HepG2 (cell line): ENCODE measurements around the gene ZNF865. TPM values are rescaled to one million over a fixed set of nuclear protein-coding genes. Genes with fewer than 3 reads are reported as not detected.

ENCODE experiments used
- AHR ChIP-seq: IDR thresholded peaks from 2 replicates; pipeline ENCODE4 v1.6.1; 2018; ENCODE audit warnings: missing genetic modification reagents, missing compliant biosample characterization
- CBX1 ChIP-seq: IDR thresholded peaks from one replicate; pipeline ENCODE4 v1.6.1; 2016; ENCODE audit warnings: antibody characterized with exemption, low read depth
- EEA1 ChIP-seq: sonication (generic); formaldehyde crosslinking; IDR thresholded peaks from 2 replicates; pipeline ENCODE4 v1.5.1; 2020; ENCODE audit warnings: mild to moderate bottlenecking, missing genetic modification reagents, borderline replicate concordance
- ESRRA ChIP-seq: sonication (generic); formaldehyde crosslinking; IDR thresholded peaks from 2 replicates; pipeline ENCODE4 v1.5.1; 2020; ENCODE audit warnings: mild to moderate bottlenecking, low read depth, missing genetic modification reagents
- FOXC1 ChIP-seq: sonication (generic); formaldehyde crosslinking; IDR thresholded peaks from 2 replicates; pipeline ENCODE4 v1.8.0; 2022; ENCODE audit warnings: mild to moderate bottlenecking, missing genetic modification reagents, borderline replicate concordance
- FOXP1 ChIP-seq, 2 experiments: fragments of 450-650 bp in 1 of 2; IDR thresholded peaks; 2 replicates each; pipeline ENCODE4 v1.6.1; 2017 to 2018; ENCODE audit warnings: antibody characterized with exemption in 1 of 2
- KDM2A ChIP-seq: sonication (generic); formaldehyde crosslinking; IDR thresholded peaks from 2 replicates; pipeline ENCODE4 v1.4.0; 2020; ENCODE audit warnings: low read depth, missing genetic modification reagents, borderline replicate concordance
- KDM4B ChIP-seq: sonication (generic); formaldehyde crosslinking; IDR thresholded peaks from 2 replicates; pipeline ENCODE4 v1.4.0; 2020; ENCODE audit warnings: missing genetic modification reagents
- NFATC3 ChIP-seq: sonication (generic); formaldehyde crosslinking; IDR thresholded peaks from 2 replicates; pipeline ENCODE4 v1.5.1; 2020; ENCODE audit warnings: mild to moderate bottlenecking, missing genetic modification reagents
- NR2F6 ChIP-seq, 2 experiments: IDR thresholded peaks; 2 replicates each; pipeline ENCODE4 v1.6.1; 2016; ENCODE audit warnings: antibody characterized with exemption in 1 of 2, mild to moderate bottlenecking in 1 of 2
- RFX1 ChIP-seq: fragments of 450-650 bp; IDR thresholded peaks from 2 replicates; pipeline ENCODE4 v1.6.1; 2017
- SAP130 ChIP-seq: IDR thresholded peaks from 2 replicates; pipeline ENCODE4 v1.6.1; 2016; ENCODE audit warnings: low read depth
- SIN3B ChIP-seq: fragments of 150-350 bp; IDR thresholded peaks from 2 replicates; pipeline ENCODE4 v1.6.1; 2014; ENCODE audit warnings: low read length
- ZFP41 ChIP-seq: sonication (generic); formaldehyde crosslinking; IDR thresholded peaks from 2 replicates; pipeline ENCODE4 v1.4.0; 2020; ENCODE audit warnings: mild to moderate bottlenecking, missing genetic modification reagents, borderline replicate concordance
- ZNF143 ChIP-seq: sonication (generic); formaldehyde crosslinking; IDR thresholded peaks from 2 replicates; pipeline ENCODE4 v1.4.0; 2020; ENCODE audit warnings: missing genetic modification reagents
- ZNF589 ChIP-seq: sonication (generic); formaldehyde crosslinking; conservative IDR thresholded peaks from 2 replicates; pipeline ENCODE4 v1.8.0; 2022; ENCODE audit warnings: mild to moderate bottlenecking, moderate library complexity, missing genetic modification reagents
- polyA plus RNA-seq, 8 experiments: library from polyadenylated mRNA; depleted of rRNA in 3 of 8; stranded (reverse) in 7 of 8; unstranded in 1 of 8; fragments of >200 nt; fragmentation: Illumina TruSeq in 4 of 8; extraction: Trizol in 4 of 8; gene quantifications; 2 replicates each; pipeline versions ENCODE4 v1.2.1 to v1.2.3, GENCODE V29; 2011 to 2016; ENCODE audit warnings: low read depth in 4 of 8, missing spikeins in 1 of 8, mixed read lengths in 1 of 8; ENCODE audit not compliant: insufficient read depth in 1 of 8
- total RNA-seq, 5 experiments: library from RNA; depleted of rRNA; stranded (reverse); fragments of >200 nt; fragmentation: Illumina TruSeq; extraction: Trizol; gene quantifications; 2 replicates each; pipeline ENCODE4 v1.2.3, GENCODE V29; 2016; ENCODE audit warnings: low read depth in 1 of 5
- TF ChIP-seq, protein P1 (sequence below): IDR thresholded peaks from 2 replicates; pipeline ENCODE4 v1.6.1; 2016; ENCODE audit warnings: mild to moderate bottlenecking, missing biosample characterization, missing genetic modification reagents
- TF ChIP-seq, protein P2 (sequence below): sonication (generic); formaldehyde crosslinking; IDR thresholded peaks from 2 replicates; pipeline ENCODE4 v1.4.0; 2020; ENCODE audit warnings: mild to moderate bottlenecking, low read depth, missing genetic modification reagents
- TF ChIP-seq, protein P3 (sequence below): sonication (generic); formaldehyde crosslinking; IDR thresholded peaks from 2 replicates; pipeline ENCODE4 v1.8.1; 2023; ENCODE audit warnings: mild to moderate bottlenecking, moderate library complexity, missing genetic modification reagents
- TF ChIP-seq, protein P4 (sequence below): sonication (generic); formaldehyde crosslinking; conservative IDR thresholded peaks from 2 replicates; pipeline ENCODE4 v1.4.0; 2020; ENCODE audit warnings: missing genetic modification reagents
- TF ChIP-seq, protein P5 (sequence below): sonication (generic); formaldehyde crosslinking; IDR thresholded peaks from 2 replicates; pipeline ENCODE4 v1.4.0; 2020; ENCODE audit warnings: mild to moderate bottlenecking, missing genetic modification reagents

Gene ZNF865
- total and polyA plus RNA-seq, 2 of the 13 experiments (the other 11 are each of a cell fraction or from before 2014, with no cell fraction given) = 0.93 to 1.0 TPM

DNA sequence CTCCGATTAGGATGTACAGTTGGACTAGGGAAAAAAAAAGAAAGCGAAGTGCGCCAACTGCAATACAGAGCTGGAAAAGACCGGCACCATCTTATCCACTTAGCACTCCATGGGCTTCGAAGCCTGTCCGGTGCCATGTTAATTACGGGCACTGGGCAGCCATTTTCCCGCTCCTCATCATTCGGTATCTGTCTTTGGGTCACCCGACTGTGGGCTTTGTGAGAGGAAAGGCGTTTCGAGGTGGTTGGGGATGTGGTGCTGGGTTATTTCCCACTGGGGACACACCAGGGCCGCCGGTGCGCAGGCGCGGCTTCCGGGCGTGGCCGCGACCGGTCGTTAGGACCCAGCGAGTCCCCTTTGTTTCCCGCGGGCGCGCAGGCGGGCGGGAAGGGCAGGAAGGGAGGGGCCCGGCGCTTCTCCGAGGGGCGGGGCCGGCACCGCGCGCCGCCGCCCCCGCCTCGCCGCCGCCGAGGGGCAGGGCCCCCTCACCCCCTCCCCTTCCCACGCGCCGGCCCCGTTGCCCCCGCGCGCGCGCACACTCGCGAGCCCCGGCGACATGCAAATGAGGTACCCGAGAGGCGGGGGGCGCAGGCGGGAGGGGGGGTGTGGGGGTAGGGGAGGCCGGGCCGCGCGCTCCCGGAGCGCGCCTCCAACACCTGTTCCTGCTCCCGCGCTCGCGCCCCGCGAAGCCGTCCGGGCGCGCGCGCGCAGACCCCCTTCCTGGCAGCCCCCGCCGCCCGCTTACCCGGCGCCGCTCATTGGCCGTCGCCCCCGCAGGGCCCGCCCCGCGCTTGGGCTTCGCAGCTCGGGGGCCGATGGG is 5.4 kb upstream of the ZNF865 start, which contains the start of gene ZNF524 (continued):
- TF ChIP-seq ZNF589 (no peak), FOXP1 (IDR thresholded peaks at IDR 0.05) (no peak), FOXP1 (CRISPR knock-in tag; IDR thresholded peaks at IDR 0.05) (no peak), ZFP41 (CRISPR knock-in tag) (no peak), AHR (CRISPR knock-in tag) (no peak; the same call in 1 of the 2 replicates), SIN3B (no peak), RFX1 (no peak), KDM2A (CRISPR knock-in tag) (peak; percentile 56; the same call in 1 of the 2 replicates), NR2F6 (IDR thresholded peaks at IDR 0.05) (0 out of 2 replicates have a peak, but pooled peaks have one; percentile 22), NR2F6 (CRISPR knock-in tag; IDR thresholded peaks at IDR 0.05) (no peak), KDM4B (CRISPR knock-in tag) (peak; percentile 3; the same call in 1 of the 2 replicates), CBX1 (peak; percentile 60), SAP130 (peak; percentile 9; the same call in 1 of the 2 replicates), ESRRA (no peak), ZNF143 (CRISPR knock-in tag) (peak; percentile 56), EEA1 (CRISPR knock-in tag) (no peak), NFATC3 (CRISPR knock-in tag) (no peak), FOXC1 (CRISPR knock-in tag) (no peak)
- TF ChIP-seq, protein P1, sequence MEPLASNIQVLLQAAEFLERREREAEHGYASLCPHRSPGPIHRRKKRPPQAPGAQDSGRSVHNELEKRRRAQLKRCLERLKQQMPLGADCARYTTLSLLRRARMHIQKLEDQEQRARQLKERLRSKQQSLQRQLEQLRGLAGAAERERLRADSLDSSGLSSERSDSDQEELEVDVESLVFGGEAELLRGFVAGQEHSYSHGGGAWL = 0 out of 2 replicates have a peak, but pooled peaks have one; percentile 46
- TF ChIP-seq, protein P2, sequence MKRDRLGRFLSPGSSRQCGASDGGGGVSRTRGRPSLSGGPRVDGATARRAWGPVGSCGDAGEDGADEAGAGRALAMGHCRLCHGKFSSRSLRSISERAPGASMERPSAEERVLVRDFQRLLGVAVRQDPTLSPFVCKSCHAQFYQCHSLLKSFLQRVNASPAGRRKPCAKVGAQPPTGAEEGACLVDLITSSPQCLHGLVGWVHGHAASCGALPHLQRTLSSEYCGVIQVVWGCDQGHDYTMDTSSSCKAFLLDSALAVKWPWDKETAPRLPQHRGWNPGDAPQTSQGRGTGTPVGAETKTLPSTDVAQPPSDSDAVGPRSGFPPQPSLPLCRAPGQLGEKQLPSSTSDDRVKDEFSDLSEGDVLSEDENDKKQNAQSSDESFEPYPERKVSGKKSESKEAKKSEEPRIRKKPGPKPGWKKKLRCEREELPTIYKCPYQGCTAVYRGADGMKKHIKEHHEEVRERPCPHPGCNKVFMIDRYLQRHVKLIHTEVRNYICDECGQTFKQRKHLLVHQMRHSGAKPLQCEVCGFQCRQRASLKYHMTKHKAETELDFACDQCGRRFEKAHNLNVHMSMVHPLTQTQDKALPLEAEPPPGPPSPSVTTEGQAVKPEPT (CRISPR knock-in tag) = no peak
- TF ChIP-seq, protein P3, sequence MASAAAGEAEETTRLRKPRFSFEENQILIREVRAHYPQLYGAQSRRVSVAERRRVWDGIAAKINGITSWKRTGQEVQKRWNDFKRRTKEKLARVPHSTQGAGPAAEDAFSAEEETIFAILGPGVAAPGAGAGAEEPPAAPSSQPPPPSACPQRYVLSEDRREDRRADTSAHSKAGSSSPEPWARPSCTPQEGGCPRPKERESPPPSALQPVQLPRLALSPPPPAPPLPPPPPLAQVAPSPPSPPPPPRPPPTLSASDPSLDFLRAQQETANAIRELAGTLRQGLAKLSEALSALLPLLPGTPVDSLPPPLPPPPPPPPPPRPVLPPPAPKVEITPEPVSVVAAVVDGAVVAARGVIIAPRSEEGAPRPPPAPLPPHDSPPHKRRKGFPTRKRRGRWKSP (CRISPR knock-in tag) = peak; percentile 48; the same call in 1 of the 2 replicates
- TF ChIP-seq, protein P4, sequence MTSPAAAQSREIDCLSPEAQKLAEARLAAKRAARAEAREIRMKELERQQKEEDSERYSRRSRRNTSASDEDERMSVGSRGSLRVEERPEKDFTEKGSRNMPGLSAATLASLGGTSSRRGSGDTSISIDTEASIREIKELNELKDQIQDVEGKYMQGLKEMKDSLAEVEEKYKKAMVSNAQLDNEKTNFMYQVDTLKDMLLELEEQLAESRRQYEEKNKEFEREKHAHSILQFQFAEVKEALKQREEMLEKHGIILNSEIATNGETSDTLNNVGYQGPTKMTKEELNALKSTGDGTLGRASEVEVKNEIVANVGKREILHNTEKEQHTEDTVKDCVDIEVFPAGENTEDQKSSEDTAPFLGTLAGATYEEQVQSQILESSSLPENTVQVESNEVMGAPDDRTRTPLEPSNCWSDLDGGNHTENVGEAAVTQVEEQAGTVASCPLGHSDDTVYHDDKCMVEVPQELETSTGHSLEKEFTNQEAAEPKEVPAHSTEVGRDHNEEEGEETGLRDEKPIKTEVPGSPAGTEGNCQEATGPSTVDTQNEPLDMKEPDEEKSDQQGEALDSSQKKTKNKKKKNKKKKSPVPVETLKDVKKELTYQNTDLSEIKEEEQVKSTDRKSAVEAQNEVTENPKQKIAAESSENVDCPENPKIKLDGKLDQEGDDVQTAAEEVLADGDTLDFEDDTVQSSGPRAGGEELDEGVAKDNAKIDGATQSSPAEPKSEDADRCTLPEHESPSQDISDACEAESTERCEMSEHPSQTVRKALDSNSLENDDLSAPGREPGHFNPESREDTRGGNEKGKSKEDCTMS (CRISPR knock-in tag) = no peak
- TF ChIP-seq, protein P5, sequence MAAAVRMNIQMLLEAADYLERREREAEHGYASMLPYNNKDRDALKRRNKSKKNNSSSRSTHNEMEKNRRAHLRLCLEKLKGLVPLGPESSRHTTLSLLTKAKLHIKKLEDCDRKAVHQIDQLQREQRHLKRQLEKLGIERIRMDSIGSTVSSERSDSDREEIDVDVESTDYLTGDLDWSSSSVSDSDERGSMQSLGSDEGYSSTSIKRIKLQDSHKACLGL (CRISPR knock-in tag) = peak; percentile 47; the same call in 1 of the 2 replicates
